Astrocyte of the cerebellum (primary cell): Measurements from ENCODE around the gene CHPF.

ENCODE experiments used
- DNase-seq: peaks from one replicate; pipeline ENCODE4 v3.0.0-alpha.2; 2011; ENCODE audit warnings: low read depth
- H3K4me3 ChIP-seq: 2 replicates; pipeline ENCODE4 v1.5.1; 2011; ENCODE audit warnings: mild to moderate bottlenecking, low read depth, low read length, moderate library complexity
- CTCF ChIP-seq: IDR thresholded peaks from 2 replicates; pipeline ENCODE4 v1.5.1; 2012; ENCODE audit warnings: low read length, low read depth, moderate library complexity, mild to moderate bottlenecking; ENCODE audit errors: missing control alignments
- in situ Hi-C: cut with HindIII; loops from 2 replicates; pipeline ENCODE4 v1.10.0; 2017; ENCODE audit warnings: low sequenced_read_pairs

The CHPF gene

DNA sequence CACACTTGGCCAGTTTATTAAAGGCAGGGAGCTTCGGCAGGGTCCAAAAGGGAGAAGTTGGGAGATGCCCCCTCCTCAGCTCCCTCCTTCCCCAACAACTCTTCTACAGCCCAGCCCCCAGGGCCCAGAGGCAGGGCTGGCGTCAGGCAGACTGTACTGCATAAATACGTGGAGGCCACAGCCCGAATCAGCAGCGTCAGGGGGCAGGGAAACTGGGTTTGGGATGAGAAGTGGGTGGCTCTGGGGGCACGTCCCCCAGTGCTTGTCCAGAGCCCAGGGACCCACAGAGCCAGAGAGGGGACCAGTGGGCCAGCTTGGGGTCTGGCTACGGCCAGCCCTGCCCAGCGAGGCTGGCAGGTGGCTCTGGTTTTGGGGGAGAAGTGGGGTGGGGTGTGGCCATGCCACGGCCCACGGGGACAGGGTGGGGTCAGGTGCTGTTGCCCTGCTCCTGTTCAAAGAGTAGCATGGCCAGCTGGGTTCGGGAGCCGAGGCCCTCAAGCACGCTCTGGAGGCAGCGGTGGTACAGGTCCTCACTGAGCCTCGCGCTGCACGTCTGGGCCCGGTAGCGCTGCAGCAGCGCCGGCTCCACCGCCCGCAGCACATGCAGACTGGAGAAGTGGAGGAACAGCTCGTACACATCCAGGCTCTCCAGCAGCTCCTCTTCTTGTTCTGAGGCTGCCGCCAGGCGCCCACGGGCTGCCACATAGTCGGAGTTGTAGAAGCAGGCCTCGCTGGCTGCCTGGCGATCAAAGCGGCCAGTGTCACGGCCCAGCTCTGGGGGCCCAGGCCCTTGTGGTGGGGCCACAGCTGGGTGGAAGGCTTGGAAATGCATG lies 4.4 kb downstream of the CHPF start:
- TF ChIP-seq CTCF = no peak
- no peak for DNase-seq
- in situ Hi-C loops = loop anchor here (25.0 kb wide), 1 partner anchor 127 kb away; the partner anchor contains the start of gene DES
- peak overlapping the region; percentile 4 for H3K4me3 ChIP-seq

GRCh38 chr2:219538504-219538951 lies 5.1 kb downstream of the CHPF start:
- peak overlapping the region; percentile 4 for H3K4me3 ChIP-seq
- peak; percentile 42 for DNase-seq

DNA sequence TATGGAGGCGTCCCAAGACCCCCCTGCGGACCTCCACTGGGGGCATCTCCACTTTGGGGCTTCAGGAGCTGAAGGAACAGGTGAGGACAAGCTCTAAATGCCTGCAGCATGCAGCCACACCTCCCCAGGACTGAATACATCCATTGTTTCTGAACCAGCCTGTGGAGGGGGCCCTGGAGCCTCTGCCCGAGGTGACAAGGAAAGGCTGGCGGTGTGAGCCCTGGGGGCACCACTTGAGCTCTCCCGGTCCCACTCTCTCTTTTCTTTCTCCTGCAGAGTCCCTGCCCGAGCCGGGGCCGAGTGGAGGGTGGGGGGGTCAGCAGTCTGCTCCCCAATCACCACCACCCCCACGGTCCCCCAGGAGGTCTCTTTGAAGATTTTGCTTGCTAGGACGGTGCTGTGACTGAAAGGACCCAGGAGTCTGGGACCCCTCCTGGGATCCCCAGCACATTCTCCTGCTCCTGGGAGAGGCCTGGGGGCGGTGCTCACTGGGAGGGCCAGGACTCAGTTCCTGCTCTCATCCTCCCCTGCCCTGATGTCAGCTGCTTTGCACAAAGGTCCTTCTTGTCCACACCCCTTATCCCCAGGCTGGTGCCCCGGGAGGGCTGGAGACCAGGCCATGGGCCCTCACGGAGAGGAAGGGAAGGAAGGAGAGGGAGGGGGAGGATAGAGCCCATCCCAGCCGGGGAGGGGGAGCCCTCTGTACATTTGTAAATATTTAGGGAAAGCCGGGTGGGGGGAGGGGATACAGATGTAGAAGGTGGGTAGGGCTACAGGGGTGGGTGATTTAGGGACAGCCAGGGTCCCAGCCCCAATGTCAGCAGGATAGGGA lies 5.7 kb downstream of the CHPF start:
- H3K4me3 ChIP-seq = no peak overlapping the region
- TF ChIP-seq CTCF = no peak
- in situ Hi-C loops = loop anchor here (25.0 kb wide), 1 partner anchor 126 kb away; the partner anchor contains the start of gene DES
- DNase-seq = no peak

More at GRCh38 chr2:219538504-219538951, 5.1 kb downstream of the CHPF start:
- in situ Hi-C loops = loop anchor here (25.0 kb wide), 1 partner anchor 126 kb away; the partner anchor contains the start of gene DES
- TF ChIP-seq CTCF = no peak

- no peak for DNase-seq
- no peak overlapping the region for H3K4me3 ChIP-seq
- TF ChIP-seq CTCF = no peak
- in situ Hi-C loops = loop anchor here (25.0 kb wide), 1 partner anchor 125 kb away; the partner anchor contains the start of gene DES
These were observed 6.6 kb downstream of the CHPF start for GRCh38 chr2:219536967-219537366.

DNA sequence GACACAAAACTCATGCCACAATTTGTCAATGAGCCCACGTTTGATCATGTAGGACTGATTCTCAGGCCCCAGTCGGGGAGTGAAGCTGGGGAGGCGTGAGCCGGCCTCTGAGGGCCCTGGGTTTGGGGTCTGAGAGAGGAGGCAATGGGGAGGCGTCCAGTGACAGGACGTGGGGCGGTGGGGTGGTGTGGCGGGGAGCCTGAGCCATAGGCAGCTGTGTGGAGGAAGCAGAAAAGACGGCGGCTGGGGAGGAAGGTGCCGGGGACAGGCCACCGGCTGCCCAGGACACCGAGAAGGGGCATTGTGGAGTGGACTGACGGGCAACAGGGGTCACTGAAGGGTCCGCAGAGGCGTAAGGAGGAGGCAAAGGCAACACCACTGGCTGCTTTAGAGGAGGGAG lies 7.2 kb downstream of the CHPF start:
- TF ChIP-seq CTCF = no peak
- in situ Hi-C loops = loop anchor here (25.0 kb wide), 1 partner anchor 124 kb away; the partner anchor contains the start of gene DES
- H3K4me3 ChIP-seq = no peak overlapping the region
- no peak for DNase-seq
